ENCODE measurements around the gene DROSHA.

The DROSHA gene

GRCh38 chr5:31383734-31384133 is 148.2 kb downstream of the DROSHA start:
- no peak for DNase-seq
- no peaks in the 10 kb centered on the region for H3K36me3 ChIP-seq (replicated peaks)
- no peak overlapping the region for H3K27ac ChIP-seq
- H3K27me3 ChIP-seq (replicated peaks), result no peaks in the 10 kb centered on the region
- H3K4me3 ChIP-seq (ENCODE audit: low read depth, low read length), result no peak overlapping the region
- in situ Hi-C loops (cut with HindIII; ENCODE audit: low pct_ligation_motif_present, low sequenced_read_pairs), result no loop called here
- no peak for TF ChIP-seq CTCF (IDR thresholded peaks at IDR 0.05; ENCODE audit: low read depth, low read length, missing control alignments)

DNA sequence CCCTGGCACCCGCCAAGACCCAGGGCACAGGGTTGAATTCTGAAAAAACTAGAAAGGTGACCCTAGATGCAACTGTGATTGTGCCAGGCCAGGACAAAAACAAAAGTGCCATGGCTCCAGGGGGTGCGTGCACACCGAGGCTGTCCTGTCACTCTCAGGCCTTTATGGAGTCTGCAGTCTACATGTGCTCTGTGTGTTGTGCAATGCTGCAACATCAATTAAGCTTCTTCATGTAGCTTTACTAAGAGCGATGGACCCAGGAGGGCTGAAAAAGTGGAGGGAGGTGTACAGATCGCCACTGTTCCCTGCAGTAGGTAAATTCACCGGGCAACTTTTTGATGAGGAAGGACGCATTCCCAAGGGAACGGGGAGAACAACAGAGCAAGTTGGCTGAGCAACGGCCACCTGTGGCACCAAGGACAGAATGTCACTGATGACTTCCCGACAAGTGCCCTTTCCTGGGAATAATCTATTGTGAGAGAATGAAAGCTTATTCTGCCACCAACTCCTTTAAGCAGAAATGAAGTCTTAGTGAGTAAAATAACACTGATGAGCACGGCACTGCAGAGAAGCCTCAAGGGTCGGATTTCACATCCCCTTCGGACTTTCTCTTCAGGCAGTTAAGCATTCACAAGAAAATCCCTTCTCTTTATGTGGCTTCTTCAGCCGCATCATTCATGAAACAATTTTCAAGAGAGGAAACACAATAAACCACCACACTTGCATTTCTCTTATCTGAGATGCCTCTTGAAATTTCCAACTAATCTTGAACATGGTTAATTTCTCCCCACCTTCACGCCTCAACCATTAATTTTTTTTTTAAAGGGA is 149.6 kb downstream of the DROSHA start:
- in situ Hi-C loops (cut with HindIII; ENCODE audit: low pct_ligation_motif_present, low sequenced_read_pairs), result no loop called here
- no peak for DNase-seq
- no peak for TF ChIP-seq CTCF (IDR thresholded peaks at IDR 0.05; ENCODE audit: low read depth, low read length, missing control alignments)

GRCh38 chr5:31381299-31381698 is 150.6 kb downstream of the DROSHA start:
- Histone ChIP-seq H3K36me3 (replicated peaks) (no peaks in the 10 kb centered on the region), H3K27me3 (replicated peaks) (no peaks in the 10 kb centered on the region), H3K27ac (no peak overlapping the region), H3K4me3 (ENCODE audit: low read depth, low read length) (no peak overlapping the region)
- no peak for TF ChIP-seq CTCF (IDR thresholded peaks at IDR 0.05; ENCODE audit: low read depth, low read length, missing control alignments)
- in situ Hi-C loops (cut with HindIII; ENCODE audit: low pct_ligation_motif_present, low sequenced_read_pairs), result no loop called here
- DNase-seq, result no peak

More for the DNA sequence above, 149.6 kb downstream of the DROSHA start:
- Histone ChIP-seq H3K36me3 (replicated peaks) (no peaks in the 10 kb centered on the region), H3K4me3 (ENCODE audit: low read depth, low read length) (no peak overlapping the region), H3K27me3 (replicated peaks) (no peaks in the 10 kb centered on the region), H3K27ac (no peak overlapping the region)

GRCh38 chr5:31380049-31380448 is 151.8 kb downstream of the DROSHA start:
- H3K27ac ChIP-seq, result no peak overlapping the region
- TF ChIP-seq CTCF (IDR thresholded peaks at IDR 0.05; ENCODE audit: low read depth, low read length, missing control alignments), result no peak
- H3K4me3 ChIP-seq (ENCODE audit: low read depth, low read length), result no peak overlapping the region
- no peak for DNase-seq
- in situ Hi-C loops (cut with HindIII; ENCODE audit: low pct_ligation_motif_present, low sequenced_read_pairs), result no loop called here
- H3K36me3 ChIP-seq (replicated peaks), result no peaks in the 10 kb centered on the region
- H3K27me3 ChIP-seq (replicated peaks), result no peaks in the 10 kb centered on the region

DNA sequence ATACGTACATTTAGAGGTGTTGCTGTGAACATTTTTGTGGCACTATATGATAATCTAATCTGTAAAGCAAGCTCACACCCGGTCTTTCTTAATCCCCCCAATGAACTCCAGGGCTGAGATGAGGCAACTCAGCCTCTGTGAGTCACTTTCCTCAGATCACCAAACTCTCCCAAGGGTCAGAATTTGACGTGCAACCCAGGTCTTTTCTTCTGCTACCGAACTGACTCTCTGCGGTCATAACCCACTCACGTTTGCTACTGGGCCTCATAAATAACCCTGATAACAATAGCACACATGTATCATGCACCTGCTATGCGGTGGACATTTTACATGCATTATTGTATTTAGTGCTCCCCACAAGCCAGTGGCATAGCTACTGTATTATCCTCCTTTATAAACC is 153.1 kb downstream of the DROSHA start:
- no peak overlapping the region for H3K4me3 ChIP-seq (ENCODE audit: low read depth, low read length)
- in situ Hi-C loops (cut with HindIII; ENCODE audit: low pct_ligation_motif_present, low sequenced_read_pairs), result no loop called here
- DNase-seq, result peak; percentile 67
- TF ChIP-seq CTCF (IDR thresholded peaks at IDR 0.05; ENCODE audit: low read depth, low read length, missing control alignments), result no peak
- no peaks in the 10 kb centered on the region for H3K27me3 ChIP-seq (replicated peaks)
- H3K27ac ChIP-seq, result no peak overlapping the region
- no peaks in the 10 kb centered on the region for H3K36me3 ChIP-seq (replicated peaks)

GRCh38 chr5:31378136-31378535 is 153.8 kb downstream of the DROSHA start:
- H3K4me3 ChIP-seq (ENCODE audit: low read depth, low read length), result no peak overlapping the region
- in situ Hi-C loops (cut with HindIII; ENCODE audit: low pct_ligation_motif_present, low sequenced_read_pairs), result no loop called here
- H3K36me3 ChIP-seq (replicated peaks), result no peaks in the 10 kb centered on the region
- H3K27me3 ChIP-seq (replicated peaks), result no peaks in the 10 kb centered on the region
- TF ChIP-seq CTCF (IDR thresholded peaks at IDR 0.05; ENCODE audit: low read depth, low read length, missing control alignments), result no peak
- H3K27ac ChIP-seq, result no peak overlapping the region
- DNase-seq, result no peak

Measured in brain microvascular endothelial cell (primary cell).